Neural progenitor cell (in vitro differentiated cells): ENCODE data around the gene SLC16A9. TPM values are rescaled to one million over a fixed set of nuclear protein-coding genes. Genes with fewer than 3 reads are reported as not detected.
A peak's percentile ranks its signal among the peaks of the same experiment; 100 is the strongest.

Experiments
- DNase-seq: peaks from one replicate; pipeline ENCODE4 v3.0.0-alpha.2; 2016; ENCODE audit warnings: low spot score
- H2AFZ ChIP-seq: fragments of 200-600 bp; sonication (generic); replicated peaks from 2 replicates; pipeline ENCODE4 v1.6.1; 2016; ENCODE audit warnings: antibody characterized with exemption
- H3F3A ChIP-seq: fragments of 200-600 bp; sonication (generic); 2 replicates; pipeline ENCODE4 v1.6.1; 2016; ENCODE audit warnings: antibody characterized with exemption, low read depth
- H3K27ac ChIP-seq: fragments of 200-600 bp; sonication (generic); 2 replicates; pipeline ENCODE4 v1.5.1; 2016; ENCODE audit warnings: mild to moderate bottlenecking
- H3K27me3 ChIP-seq: fragments of 200-600 bp; sonication (generic); 2 replicates; pipeline ENCODE4 v1.6.1; 2016; ENCODE audit warnings: mild to moderate bottlenecking, moderate library complexity
- H3K36me3 ChIP-seq: fragments of 200-600 bp; sonication (generic); 2 replicates; pipeline ENCODE4 v1.5.1; 2016
- H3K4me1 ChIP-seq: fragments of 200-600 bp; sonication (generic); 2 replicates; pipeline ENCODE4 v1.6.1; 2016; ENCODE audit warnings: mixed run types
- H3K4me2 ChIP-seq: fragments of 200-600 bp; sonication (generic); 2 replicates; pipeline ENCODE4 v1.6.1; 2016
- H3K4me3 ChIP-seq: fragments of 200-600 bp; sonication (generic); 2 replicates; pipeline ENCODE4 v1.5.1; 2016
- H3K79me2 ChIP-seq: fragments of 200-600 bp; sonication (generic); 2 replicates; pipeline ENCODE4 v1.6.1; 2016; ENCODE audit warnings: low read depth
- H3K9ac ChIP-seq: fragments of 200-600 bp; sonication (generic); 2 replicates; pipeline ENCODE4 v1.6.1; 2016
- H3K9me3 ChIP-seq: fragments of 200-600 bp; sonication (generic); 2 replicates; pipeline ENCODE4 v1.5.1; 2016; ENCODE audit warnings: low read depth
- H4K20me1 ChIP-seq: fragments of 200-600 bp; sonication (generic); 2 replicates; pipeline ENCODE4 v1.6.1; 2016; ENCODE audit warnings: low read depth
- H3K27ac Mint-ChIP-seq: 3 replicates; pipeline ENCODE4 v1.8.0; 2021; ENCODE audit warnings: mixed read lengths
- H3K27me3 Mint-ChIP-seq: 2 replicates; pipeline ENCODE4 v1.8.0; 2022; ENCODE audit warnings: low read depth, mild to moderate bottlenecking, inconsistent platforms, moderate library complexity, mixed read lengths; ENCODE audit not compliant: insufficient read depth
- H3K36me3 Mint-ChIP-seq: 3 replicates; pipeline ENCODE4 v1.8.0; 2021; ENCODE audit warnings: mixed read lengths
- H3K4me1 Mint-ChIP-seq: 3 replicates; pipeline ENCODE4 v1.8.0; 2021; ENCODE audit warnings: mixed read lengths
- H3K4me3 Mint-ChIP-seq: 3 replicates; pipeline ENCODE4 v1.8.0; 2021; ENCODE audit warnings: mild to moderate bottlenecking, moderate library complexity, mixed read lengths
- H3K9me3 Mint-ChIP-seq: 3 replicates; pipeline ENCODE4 v1.8.0; 2020; ENCODE audit warnings: mixed read lengths
- CTCF ChIP-seq: fragments of 200-600 bp; sonication (generic); IDR thresholded peaks from 2 replicates; pipeline ENCODE4 v1.5.1; 2017; ENCODE audit warnings: antibody characterized with exemption, mild to moderate bottlenecking
- EZH2 ChIP-seq: fragments of 200-600 bp; sonication (generic); IDR thresholded peaks from 2 replicates; pipeline ENCODE4 v1.6.1; 2017; ENCODE audit warnings: antibody characterized with exemption, mild to moderate bottlenecking, moderate library complexity
- EZH2phosphoT487 ChIP-seq: fragments of 200-600 bp; sonication (generic); IDR thresholded peaks from 2 replicates; pipeline ENCODE4 v1.6.1; 2017; ENCODE audit warnings: antibody characterized with exemption
- total RNA-seq: library from RNA; depleted of rRNA; stranded (reverse); fragments of >200 nt; gene quantifications from 2 replicates; pipeline ENCODE4 v1.2.3, GENCODE V29; 2015; ENCODE audit warnings: low replicate concordance

Gene SLC16A9
- total RNA-seq, 1 donor from 2014 or later: 48.5 TPM

DNA sequence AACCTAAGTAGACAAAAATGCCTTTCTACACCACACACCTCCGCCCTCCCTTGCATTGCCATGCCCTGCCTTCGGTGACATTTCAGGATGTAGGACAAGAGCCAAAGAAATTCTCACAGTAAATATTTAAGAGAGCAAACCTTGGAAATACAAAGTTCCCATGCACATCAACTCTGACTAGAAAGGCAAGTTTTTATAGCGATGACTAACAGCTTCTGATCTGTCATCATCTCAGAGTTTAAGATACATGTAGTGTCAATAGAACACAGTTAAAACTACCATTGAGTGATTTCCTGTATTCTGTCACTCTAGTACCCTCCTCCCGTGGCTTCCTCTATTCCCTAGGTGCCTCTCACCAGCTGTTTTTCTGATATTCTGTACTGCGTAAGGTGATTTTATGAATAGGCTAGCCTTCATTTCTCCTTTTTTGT, 20.7 kb downstream of the SLC16A9 start:
- DNase-seq: no peak
- Histone ChIP-seq H3K79me2 (peaks cover 4% of the 10 kb centered on the region), H3F3A (peaks cover 12% of the 10 kb centered on the region), H3K4me1 (peaks cover 11% of the 10 kb centered on the region), H3K9me3 (no peaks in the 10 kb centered on the region), H3K4me3 (no peak overlapping the region), H3K9ac (no peak overlapping the region), H3K4me2 (no peak overlapping the region), H3K27me3 (no peaks in the 10 kb centered on the region), H4K20me1 (peaks cover 6% of the 10 kb centered on the region), H3K36me3 (no peaks in the 10 kb centered on the region), H3K27ac (no peak overlapping the region), H2AFZ (no peak overlapping the region)
- no peak overlapping the region for H3K4me3 Mint-ChIP-seq
- no peaks in the 10 kb centered on the region for H3K4me1 Mint-ChIP-seq
- H3K27me3 Mint-ChIP-seq: no peaks in the 10 kb centered on the region
- TF ChIP-seq EZH2phosphoT487: no peak
- TF ChIP-seq EZH2: no peak
- TF ChIP-seq CTCF: no peak
- peaks cover 2% of the 10 kb centered on the region for H3K36me3 Mint-ChIP-seq
- no peaks in the 10 kb centered on the region for H3K9me3 Mint-ChIP-seq
- H3K27ac Mint-ChIP-seq: no peak overlapping the region

DNA sequence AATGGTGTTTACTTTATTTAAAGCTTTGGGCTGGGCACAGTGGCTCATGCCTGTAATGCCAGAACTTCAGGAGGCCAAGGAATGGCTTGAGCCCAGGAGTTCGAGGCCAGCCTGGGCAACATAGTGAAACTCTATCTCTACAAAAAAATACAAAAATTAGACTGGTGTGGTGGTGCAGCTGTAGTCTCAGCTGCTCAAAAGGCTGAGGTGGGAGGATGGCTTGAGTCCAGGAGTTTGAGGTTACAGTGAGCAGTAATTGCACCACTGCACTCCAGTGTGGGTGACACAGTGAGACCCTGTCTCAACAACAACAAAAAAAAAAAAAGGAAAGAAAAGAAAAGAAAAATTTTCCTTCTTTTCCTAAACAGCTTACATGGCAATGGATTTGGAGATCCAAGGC, 22.0 kb downstream of the SLC16A9 start:
- H3K9ac ChIP-seq: no peak overlapping the region
- Mint-ChIP-seq H3K27ac (no peak overlapping the region), H3K9me3 (no peaks in the 10 kb centered on the region), H3K27me3 (no peaks in the 10 kb centered on the region), H3K36me3 (peaks cover 2% of the 10 kb centered on the region), H3K4me3 (no peak overlapping the region), H3K4me1 (no peaks in the 10 kb centered on the region)
- peaks cover 6% of the 10 kb centered on the region for H4K20me1 ChIP-seq
- no peak overlapping the region for H2AFZ ChIP-seq
- DNase-seq: no peak
- no peaks in the 10 kb centered on the region for H3K9me3 ChIP-seq
- peaks cover 16% of the 10 kb centered on the region for H3F3A ChIP-seq
- H3K27ac ChIP-seq: no peak overlapping the region
- H3K36me3 ChIP-seq: peaks cover 10% of the 10 kb centered on the region
- peaks cover 4% of the 10 kb centered on the region for H3K79me2 ChIP-seq
- no peaks in the 10 kb centered on the region for H3K27me3 ChIP-seq
- H3K4me3 ChIP-seq: no peak overlapping the region
- TF ChIP-seq CTCF: no peak
- no peak for TF ChIP-seq EZH2
- no peak for TF ChIP-seq EZH2phosphoT487
- peaks cover 20% of the 10 kb centered on the region for H3K4me1 ChIP-seq
- H3K4me2 ChIP-seq: no peak overlapping the region

DNA sequence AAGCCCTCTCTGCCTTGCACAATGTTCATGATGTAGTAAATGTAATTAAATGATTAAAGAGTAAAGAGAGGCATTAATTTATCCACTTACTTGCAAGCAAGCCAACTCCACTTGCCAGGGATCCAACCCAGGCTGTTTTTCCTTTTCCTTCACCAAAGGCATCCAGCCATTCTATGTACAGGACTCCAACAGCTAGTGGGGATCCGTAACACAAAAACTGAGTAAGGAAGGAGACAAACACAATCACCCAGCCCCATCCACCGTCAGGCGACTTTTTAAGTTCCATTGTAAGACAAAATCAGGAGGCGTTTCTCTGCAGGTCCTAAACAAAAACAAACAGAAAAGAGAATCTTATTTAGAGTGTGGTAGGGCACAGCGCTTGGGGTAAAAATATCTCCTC, 25.6 kb downstream of the SLC16A9 start:
- peaks cover 4% of the 10 kb centered on the region for H3K36me3 Mint-ChIP-seq
- H3K27me3 ChIP-seq: no peaks in the 10 kb centered on the region
- no peak overlapping the region for H3K4me3 Mint-ChIP-seq
- peak overlapping the region; percentile 71 for H3K4me2 ChIP-seq
- H3K27ac ChIP-seq: peak overlapping the region; percentile 75
- no peak for TF ChIP-seq EZH2phosphoT487
- TF ChIP-seq EZH2: no peak
- TF ChIP-seq CTCF: no peak
- peaks cover 6% of the 10 kb centered on the region for H4K20me1 ChIP-seq
- H3K27me3 Mint-ChIP-seq: no peaks in the 10 kb centered on the region
- H3K9me3 ChIP-seq: no peaks in the 10 kb centered on the region
- peaks cover 10% of the 10 kb centered on the region for H3K36me3 ChIP-seq
- H3K4me1 ChIP-seq: peaks cover 32% of the 10 kb centered on the region
- no peaks in the 10 kb centered on the region for H3K9me3 Mint-ChIP-seq
- peaks cover 16% of the 10 kb centered on the region for H3F3A ChIP-seq
- no peak overlapping the region for H3K9ac ChIP-seq
- peak; percentile 59 for DNase-seq
- peaks cover 4% of the 10 kb centered on the region for H3K79me2 ChIP-seq
- H3K27ac Mint-ChIP-seq: no peak overlapping the region
- no peaks in the 10 kb centered on the region for H3K4me1 Mint-ChIP-seq
- no peak overlapping the region for H2AFZ ChIP-seq
- peak overlapping the region; percentile 30 for H3K4me3 ChIP-seq
